ENCODE measurements around the gene DIRAS1.

DNA sequence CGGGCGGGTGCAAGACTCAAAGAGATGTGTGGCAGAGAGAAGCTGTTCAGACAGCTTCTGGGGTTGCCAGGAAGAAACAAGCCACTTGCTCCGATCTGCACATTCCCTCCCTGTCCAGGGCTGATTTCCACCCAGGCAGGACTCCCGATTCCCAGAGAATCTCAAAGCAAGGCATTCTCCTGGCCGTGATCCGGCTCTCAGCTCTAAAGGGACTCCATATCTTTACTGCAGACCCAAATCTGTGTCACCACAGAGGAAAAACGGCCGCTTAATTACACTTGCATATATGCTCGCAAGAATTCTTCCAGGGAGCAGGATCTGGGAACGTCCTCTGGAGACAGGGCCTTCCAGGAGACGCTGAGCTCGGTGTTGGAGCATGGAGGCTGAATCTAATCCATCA, 44.3 kb downstream of the DIRAS1 start:
- no peak for TF ChIP-seq CTCF (IDR thresholded peaks at IDR 0.05)
- TF ChIP-seq POLR2AphosphoS5 (IDR thresholded peaks at IDR 0.05) = no peak

Measured in prostate gland (tissue), 2 donors.